HG03025 (cell line): ENCODE results near the gene DNMT3A.

Experiments used
- ATAC-seq: cut with Tn5 transposase; IDR thresholded peaks from one replicate; pipeline ENCODE4 v1.9.1; 2021; ENCODE audit warnings: mild to moderate bottlenecking, moderate library complexity; ENCODE audit not compliant: unreplicated experiment, low FRiP score

The DNMT3A gene

DNA sequence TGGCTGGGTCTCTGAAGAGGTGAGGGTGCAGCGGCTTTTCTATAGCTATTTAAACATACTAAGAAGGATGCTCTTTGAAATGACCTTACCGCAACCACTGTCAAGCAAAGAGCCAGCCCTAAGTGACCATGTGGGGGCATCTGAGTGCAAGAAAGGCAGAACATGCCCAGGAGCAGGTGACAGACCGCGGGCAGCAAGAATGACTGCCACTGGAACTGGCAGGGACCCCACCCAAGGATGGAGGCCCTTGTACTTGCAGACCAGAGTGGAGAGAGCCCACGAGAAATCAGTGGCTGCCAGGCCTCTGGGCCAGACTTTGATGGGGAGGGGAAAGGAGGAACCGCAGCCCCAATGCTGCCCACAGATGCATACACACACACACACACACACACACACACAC is 33.1 kb downstream of the DNMT3A start:
- ATAC-seq: no peak

DNA sequence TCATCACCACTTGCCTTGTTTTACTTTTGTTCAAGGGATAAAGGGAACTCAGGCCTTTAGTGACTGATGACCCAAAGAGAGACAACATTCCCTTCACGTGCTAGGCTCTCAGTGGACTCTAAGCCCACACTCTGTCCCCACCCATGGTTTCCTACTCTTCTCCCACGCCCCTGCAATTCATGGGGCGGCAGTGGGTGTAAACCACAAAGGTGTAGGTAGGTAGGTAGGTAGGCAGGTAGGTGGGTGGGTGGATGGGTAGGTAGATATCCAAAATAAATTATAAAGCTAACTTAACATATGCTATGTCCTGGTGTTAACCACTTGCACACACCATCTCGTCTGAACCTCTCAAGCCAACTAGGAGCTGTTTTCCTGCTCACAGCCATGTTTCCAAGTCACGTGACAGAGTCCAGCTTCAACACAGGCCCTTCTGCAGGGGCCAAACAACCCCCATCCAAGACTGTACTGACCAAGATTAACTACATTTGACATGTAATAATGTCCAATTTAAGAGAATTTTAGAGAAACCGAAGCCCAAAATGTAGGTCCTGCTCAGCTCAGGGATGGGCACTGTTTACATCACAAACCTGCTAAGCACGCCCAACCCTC is 33.7 kb downstream of the DNMT3A start:
- ATAC-seq: no peak

DNA sequence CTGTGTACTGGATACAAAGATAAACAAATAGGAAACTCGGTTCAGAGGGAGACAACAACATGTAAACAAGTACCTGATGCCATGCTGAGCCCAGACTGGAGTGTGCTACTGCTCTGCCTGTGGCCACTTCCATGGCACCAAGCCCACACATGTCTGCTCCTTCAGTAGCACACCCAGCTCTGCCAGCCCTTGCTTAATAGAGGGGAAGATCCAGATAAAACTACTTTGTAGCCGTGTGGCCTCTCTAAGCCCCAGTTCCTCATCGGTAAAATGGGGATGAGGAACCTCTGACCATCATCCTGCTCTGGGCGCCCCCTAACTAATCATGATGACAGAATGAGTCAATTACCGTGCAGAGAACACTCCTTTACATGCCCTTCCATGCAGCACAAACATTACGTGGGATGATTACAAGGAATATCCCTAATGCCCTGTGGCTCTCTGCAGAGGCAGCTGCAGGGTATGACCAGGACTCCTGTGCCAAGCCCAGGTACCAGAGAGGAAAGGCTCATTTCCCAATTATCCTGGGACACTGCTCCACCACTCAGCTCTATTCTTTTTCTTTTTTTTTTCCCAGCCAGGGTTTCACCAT is 34.9 kb downstream of the DNMT3A start:
- no peak for ATAC-seq

DNA sequence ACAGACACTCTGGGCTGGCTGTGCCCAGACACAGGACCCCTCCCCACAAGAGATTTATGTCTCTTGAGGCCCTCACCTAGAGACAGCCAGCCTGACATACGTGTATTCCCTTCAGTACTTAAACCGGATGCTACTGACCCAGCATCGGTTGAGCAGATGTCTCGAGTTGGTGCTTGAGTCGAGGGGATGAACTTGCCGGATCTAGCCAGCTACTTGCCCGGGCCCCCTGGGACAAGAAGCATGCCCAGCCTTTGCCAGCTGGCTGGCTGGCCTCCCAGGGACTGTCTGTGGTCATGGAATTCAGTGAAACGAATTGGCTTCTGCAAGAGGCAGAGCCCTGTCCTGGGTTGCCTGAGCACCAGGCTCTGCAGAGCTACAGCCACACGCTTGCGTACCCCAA is 36.0 kb downstream of the DNMT3A start:
- ATAC-seq: no peak

DNA sequence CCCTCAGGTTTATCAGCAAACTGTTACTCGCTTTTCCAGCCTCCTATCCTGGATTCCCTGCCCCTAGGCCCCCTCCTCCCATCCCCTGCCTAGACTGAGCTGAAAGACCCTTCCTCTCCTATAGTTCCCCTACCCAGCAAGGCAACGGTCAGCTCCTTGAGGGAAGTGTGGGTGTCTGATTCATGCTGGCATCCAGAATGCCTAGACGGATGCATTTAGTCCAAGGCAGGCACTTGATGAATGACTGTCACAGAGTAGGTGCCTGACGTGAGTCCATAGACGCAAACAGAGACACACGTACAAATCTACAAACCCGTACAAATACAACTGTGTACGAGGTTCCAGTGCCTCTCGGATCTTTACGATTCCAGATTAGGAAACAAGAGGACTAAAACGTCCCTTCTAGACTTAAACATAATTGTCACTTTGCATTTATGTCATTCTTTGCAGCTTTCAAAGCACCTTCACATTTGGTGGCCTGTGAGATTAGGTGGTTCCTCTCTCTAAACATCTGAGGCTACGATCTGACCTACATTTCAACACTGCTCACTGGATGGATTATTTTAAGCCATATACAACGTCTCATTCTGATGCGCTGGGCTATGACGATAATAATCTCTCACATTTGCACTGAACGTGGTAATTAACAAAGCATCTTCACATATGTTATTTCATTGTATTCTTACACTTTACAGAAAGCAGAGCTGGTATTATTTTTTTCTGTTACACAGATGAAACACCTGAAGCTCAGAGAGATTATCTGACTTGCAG is 36.7 kb downstream of the DNMT3A start:
- no peak for ATAC-seq

DNA sequence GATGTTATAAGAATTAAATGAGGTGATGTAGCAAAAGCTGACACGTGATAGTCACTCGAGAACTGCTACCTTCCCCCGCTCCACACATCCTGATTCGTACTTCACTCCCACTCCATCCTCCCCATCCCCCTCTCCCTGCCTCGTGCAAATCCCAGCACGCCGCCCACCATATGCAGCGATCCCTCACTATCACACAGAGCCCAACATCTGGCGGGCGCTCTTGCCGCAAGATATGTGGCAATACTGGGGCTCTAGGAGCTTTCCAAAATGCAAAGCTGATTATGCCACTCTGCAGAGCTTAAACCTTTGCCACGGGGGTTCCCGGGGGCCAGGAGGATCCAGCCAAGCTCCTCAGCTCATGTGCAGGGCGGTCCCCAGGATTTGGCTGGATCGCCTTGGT is 37.4 kb downstream of the DNMT3A start:
- no peak for ATAC-seq

DNA sequence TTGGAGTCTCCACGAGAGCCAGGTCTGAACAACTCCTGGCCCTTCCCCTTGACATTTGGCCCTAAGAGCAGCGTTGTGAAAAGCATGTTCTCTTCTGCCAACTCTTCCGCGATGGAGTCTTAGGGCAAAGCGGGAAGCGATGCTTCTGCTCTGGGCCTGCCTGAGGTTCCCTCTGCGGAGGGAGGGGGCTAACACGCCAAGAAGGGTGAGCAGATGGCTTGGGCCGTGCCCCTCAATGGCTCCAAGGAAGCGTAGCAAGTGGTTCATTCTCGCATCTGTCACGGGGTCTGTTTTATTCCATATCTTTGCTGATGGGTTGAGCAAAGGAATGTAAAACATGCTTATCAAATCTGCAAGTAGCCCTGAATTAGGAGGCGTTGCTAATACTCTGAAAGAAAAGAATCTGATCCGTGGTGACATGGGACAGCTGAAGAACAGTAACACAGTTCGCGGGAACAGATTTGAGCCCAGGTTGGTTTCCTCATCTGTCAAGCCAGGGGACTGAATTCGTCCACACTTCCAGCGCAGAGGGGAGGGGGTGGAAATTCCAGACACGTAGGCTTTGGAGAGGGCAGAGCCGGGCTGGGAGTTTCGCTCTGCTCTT is 38.0 kb downstream of the DNMT3A start:
- ATAC-seq: no peak

DNA sequence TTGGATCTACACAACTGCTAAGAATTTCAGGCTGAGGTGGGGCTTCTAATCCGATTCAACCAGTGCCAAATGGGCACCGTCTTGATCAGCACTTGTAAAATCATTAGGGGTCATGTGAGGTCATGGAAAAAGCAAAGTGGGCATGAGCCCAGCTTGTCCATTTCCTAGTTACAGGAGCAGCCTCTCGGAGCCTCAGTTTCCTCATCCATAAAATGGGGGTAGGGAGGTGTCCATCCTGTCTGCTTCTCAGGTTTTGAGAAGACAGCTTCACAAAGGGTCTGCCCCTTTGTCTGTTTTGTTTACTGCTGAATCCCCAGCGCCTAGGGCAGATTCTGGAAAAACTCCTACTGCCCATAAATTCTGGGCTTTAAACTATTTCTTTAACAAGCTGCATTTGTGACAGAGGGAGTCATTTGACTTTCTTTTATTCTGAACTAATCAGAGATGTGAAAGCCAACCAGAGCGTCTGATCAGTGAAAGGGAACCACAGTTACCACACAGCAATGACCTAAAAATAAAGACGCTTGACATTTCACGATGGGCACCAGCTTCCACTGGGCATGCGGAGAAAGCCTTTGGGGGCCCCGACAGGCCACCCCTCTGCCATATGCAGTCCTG is 38.9 kb downstream of the DNMT3A start:
- ATAC-seq: no peak

DNA sequence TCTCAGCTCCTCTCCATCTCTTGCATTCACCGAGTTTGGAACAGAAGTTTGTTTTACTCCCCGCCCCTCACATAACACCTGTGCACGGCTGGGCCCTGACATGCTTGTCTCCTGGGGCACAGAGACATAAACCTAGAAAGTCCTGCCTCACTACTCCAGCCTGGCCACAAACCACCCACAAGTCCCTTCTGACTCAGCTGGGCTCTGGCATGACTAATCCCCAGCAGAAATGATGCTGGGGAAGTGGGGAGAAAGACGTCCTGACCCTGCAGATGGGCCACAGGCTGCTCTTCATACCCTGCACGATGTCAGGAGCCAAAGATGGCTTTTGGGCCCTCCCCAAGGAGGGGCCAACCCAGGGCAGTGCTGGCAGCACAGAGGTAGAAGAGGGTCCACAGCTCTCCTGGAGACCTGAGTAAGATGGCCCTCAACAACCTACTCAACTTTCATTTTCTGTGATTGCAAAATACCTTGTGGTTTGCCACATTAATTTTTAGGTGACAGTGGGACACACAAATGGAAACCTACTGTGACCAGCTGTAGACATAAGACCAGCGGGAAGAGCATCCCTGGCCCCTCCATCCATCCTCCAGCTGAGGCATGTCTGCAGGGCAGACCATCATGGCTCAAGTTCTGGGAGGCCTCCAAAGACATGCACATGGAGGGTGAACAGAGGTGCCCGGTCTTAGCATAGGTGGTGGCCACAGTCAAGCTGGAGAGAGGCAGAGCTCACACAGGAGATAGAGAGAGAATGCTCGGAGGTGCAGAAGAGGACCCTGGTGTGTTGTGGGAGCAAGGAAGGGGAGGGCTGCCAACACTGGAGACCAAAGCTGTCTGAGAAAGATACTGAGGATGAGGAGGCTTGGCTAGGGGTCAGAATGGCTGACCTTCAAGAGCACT is 40.0 kb downstream of the DNMT3A start:
- peak; percentile 78 for ATAC-seq

DNA sequence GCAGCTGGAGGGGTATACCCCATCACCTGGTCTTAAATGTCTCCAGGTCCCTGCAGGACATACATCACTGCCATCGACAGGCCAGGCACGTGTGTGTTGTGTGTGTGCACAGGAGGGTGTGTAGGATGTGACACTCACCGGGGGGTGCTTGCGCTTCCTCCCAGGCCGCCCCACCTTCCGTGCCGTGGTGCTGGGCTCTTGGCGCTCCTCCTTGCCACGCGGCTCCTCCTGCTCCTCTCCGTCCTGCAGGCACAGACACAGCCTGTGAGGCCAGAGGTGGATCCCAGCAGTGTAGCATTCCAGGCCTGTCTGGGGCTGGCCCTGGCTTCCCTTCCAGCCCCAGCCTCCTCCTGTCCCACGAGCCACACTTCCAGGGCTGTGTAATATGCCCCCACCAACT is 41.7 kb downstream of the DNMT3A start:
- no peak for ATAC-seq

DNA sequence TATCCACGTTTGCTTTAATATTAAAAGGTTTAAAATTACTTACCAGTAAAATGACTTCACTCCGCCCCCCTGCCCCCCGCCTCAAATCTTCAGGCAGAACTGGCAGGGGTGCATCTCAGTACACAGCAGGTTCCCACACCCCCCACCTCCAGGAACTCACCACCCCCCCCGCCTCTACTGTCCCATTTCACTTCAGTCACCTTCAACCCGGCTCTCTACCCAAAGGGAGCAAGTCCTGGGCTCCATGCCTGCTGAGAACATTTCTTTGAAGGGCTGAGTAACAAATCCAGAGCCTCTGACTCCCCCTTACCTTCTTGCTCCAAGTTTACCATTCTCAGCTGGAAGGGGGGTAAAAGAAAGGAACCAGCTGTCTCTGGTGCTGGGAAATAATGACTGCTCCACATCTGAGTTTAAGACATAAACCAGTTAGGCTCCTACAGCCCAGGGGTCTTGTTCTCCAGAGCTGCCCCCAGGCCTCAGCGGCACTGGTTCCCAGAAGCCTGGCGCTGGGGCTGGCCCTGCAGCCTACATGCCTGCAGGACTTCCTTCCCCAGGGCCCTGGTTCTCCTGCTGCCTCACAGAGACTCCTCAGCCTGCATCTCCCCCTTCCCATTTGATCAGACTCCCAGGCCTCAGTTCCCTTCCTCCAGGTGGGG is 42.8 kb downstream of the DNMT3A start:
- no peak for ATAC-seq

DNA sequence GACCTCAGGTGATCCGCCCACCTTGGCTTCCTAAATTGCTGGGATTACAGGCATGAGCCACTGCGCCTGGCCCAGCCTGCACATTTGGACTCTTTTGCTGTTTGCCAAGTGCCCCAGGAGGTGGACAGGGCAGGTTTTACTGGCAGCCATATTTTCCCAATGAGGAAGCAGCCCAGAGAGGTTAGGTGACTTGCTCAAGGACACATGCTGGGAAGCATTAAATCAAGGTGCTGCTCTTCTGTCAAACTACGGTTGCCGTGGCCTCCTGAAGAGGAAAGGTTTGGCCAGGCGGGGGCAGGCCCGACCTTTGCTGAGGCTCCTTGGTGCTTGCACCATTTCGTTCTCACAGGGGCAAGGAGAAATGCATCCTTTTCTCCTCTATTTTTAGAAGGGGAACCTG is 44.0 kb downstream of the DNMT3A start:
- ATAC-seq: no peak

DNA sequence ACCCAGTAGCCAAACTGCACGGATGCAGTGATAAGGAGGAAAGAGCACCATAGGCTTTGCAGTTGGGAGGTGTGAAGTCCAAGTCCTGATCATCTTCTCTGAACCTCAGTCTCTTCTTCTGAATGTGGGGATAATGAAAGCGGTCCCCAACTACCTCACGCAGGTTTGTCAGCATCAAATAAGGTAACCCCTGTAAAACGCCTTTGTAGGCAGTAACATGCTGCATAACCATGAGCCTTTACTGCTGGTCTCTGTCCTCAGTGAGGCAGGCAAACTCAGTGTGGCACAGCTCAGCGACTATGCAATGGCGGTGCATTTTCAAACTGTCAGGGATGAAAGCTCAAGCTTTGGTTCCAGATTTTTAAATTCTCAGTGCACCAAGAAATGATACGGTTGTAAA is 46.1 kb downstream of the DNMT3A start:
- no peak for ATAC-seq

DNA sequence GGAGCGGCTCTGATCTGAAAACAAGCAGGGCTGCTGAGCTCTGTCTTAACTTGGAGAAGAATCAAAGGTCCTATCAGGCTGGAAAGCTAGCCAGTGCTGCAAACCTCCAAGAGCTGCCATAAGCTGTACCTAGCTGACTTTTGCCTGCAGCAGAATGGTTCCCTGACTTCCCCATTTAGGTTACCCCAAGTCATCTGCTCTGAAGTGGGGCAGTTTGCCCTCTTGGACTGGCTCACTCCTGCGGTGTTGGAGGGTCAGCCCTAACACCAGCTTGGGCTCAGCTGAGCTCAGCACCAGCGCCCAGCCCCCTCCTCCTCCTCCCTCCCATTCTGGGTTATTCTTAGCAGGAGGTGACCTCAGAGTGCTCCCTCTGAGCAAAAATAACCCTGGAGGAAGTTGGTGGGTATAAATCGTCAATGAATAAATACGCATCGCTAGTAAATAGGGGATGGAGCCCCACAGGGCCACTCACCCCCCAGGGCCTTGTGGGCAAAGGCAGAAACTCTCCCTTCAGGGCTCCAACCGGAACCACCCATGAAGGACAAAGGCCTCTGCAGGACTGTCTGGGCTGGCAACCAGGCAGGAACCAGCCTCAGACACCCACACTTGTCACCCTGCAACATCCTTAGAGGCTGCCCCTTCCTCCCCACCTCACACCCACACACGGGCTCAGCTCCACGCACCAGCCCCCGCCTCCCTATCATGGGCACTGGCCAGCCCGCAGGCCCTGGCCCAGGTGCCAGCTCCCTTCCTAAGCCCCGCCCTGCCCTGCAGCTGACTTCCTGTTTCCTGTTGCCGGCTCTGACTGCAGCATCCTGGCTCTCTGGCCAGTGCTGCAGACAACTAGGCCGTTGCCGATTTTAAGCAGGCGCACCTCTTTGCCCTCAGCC is 46.9 kb downstream of the DNMT3A start:
- ATAC-seq: peak; percentile 55

DNA sequence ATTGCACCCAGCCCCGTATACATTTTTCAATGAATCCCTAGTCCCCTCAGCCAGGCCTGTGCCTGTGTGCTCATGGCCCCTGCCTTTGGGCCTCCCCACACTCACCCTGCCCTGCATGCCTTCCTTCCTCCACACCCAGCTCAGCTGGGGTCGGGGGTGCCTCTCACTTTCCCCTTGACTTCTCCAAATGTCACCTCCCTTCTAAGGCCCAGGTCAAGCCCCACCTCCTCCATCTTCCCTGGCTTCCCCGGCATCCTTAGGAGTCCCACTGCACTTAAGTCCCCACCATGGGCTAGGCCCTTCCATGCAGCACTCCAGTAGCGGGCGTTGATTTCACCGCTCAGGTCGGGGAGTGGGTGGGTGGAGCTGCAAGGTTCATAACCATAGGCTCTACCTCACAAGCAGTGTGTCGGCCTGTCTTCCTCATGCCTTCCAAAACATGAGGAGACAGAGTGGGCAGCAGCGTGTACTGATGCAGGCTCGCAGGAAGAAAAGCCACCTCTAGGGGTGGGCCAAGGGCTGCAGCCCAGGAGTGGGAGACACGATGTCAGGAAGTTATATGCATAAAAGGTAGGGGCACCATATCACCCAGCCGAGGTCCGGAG is 47.7 kb downstream of the DNMT3A start:
- ATAC-seq: no peak

DNA sequence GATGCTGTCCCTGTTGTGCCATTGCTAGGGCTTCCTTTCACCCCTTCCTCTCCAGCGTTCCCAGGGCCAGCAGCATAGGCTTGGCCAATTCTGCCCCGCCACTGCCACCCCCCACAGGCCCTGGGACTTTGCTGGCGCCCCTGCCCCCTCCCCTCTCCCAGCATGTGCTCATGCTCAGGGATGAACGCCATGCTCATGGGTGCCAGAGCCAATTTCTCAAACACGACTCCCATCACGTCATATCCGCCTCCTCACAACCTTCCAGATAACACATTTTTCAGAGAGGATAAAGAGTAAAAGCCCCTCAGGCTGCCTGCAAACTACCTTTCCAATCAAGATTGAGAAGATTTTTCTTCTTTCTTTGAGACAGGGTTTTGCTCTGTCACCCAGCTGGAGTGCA is 48.6 kb downstream of the DNMT3A start:
- ATAC-seq: no peak

DNA sequence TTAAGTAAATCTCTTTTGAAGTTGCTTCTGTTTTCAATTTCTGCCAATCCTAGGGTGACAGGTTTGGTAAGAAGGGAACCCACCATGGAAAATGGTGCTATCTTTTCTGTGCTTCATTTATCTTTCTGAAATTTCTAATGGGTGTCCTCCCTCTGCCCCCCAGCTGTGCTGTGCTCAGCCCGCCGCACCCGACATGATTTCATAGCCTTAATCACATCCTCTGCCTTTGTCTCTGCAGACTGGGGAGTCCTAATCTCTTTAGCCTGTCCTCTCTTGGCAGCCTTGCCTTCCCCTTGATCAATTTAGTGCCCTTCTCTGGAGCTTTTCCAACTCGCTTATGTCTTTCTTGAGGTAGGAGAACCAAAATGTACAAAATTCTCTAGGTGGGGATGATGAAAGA is 49.3 kb downstream of the DNMT3A start:
- ATAC-seq: no peak

DNA sequence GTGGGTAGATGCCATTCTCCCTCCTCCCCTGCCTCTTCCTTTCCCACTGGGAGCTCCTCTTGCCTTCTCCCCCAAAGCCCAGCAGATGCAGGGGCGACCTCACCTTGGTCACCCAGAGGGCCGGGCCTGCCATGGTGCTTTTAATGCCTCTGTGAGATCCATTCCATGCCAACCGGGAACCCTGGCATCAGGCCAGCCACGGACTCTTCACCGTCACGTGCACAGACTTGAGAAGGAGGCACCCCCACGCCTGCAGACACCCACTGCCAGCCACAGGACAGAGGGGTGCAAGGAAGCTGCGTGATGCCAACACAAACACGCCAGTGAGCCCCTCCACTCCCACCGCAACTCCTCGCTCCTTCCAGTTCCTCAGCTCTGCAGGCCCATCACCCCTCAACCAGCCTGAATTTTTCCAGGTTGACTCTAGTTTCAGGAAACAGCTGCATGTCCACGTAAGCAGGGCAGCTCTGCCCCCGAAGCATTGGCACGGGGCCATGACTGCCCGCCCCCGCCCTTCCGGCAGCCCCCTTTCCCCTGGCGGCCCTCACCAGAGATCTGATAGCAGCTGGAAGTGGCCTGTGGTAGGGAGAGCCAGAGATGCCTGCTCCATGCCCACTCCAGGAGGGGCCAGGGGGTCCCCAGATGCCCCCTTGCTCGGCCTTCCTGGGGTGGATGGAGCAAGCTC is 50.8 kb downstream of the DNMT3A start:
- ATAC-seq: no peak
